Measurements from ENCODE around the gene PILRA. TPM values are rescaled to one million over a fixed set of nuclear protein-coding genes. Genes with fewer than 3 reads are reported as not detected.
A peak's percentile ranks its signal among the peaks of the same experiment; 100 is the strongest.
"Not testable (repeated sequence)": the region's sequence is repeated elsewhere in the genome, so short reads cannot be mapped to it uniquely, and the experiment has no call there.

The PILRA gene
- total RNA-seq, 1 donor from 2014 or later = 5.3 TPM

DNA sequence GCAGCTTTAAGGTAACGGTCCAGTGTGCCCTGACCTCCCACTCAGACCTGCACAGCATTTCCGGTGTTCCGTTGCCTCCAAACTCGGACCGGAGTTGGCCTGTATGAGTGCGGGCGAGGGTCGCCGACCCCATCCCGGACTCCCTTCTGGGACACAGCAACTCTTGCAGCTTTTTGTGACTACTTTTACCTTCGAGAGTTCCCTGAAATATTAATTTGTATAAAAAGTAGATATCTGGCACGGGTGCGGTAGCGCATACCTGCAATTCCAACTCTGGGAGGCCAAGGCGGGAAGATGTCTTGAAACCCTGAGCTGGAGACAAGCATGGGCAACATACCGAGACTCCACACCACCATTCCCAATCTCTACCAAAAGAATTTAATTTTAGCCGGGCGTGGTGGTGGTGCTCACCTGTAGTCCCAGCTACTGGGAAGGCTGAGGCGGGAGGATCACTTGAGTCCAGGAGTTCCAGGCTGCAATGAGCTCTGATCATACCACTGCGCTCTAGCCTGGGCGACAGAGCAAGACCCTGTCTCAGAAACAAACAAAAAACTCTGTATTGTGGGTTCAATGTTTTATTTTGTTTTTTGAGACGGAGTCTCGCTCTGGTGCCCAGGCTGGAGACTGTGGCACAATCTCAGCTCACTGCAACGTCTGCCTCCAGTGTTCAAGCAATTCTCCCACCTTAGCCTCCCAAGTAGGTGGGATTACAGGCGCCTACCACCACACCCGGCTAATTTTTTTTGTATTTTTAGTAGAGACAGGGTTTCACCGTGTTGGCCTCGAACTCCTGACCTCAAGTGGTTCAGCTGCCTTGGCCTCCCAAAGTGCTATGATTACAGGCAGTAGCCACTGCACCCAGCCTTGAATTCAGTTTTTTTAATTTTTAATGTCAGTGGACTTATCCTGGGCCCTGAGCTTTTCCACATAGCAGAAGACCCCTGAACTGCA, 64.1 kb downstream of the PILRA start:
- peaks cover 19% of the 10 kb centered on the region for H3K4me1 Mint-ChIP-seq (ENCODE audit: low read depth)
- H3K27me3 Mint-ChIP-seq = no peaks in the 10 kb centered on the region
- TF ChIP-seq, protein P1, sequence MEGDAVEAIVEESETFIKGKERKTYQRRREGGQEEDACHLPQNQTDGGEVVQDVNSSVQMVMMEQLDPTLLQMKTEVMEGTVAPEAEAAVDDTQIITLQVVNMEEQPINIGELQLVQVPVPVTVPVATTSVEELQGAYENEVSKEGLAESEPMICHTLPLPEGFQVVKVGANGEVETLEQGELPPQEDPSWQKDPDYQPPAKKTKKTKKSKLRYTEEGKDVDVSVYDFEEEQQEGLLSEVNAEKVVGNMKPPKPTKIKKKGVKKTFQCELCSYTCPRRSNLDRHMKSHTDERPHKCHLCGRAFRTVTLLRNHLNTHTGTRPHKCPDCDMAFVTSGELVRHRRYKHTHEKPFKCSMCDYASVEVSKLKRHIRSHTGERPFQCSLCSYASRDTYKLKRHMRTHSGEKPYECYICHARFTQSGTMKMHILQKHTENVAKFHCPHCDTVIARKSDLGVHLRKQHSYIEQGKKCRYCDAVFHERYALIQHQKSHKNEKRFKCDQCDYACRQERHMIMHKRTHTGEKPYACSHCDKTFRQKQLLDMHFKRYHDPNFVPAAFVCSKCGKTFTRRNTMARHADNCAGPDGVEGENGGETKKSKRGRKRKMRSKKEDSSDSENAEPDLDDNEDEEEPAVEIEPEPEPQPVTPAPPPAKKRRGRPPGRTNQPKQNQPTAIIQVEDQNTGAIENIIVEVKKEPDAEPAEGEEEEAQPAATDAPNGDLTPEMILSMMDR (IDR thresholded peaks at IDR 0.05; ENCODE audit: unreplicated experiment) = no peak
- DNase-seq (ENCODE audit: low spot score, unreplicated experiment) = no peak
- peaks cover 9% of the 10 kb centered on the region for H3K36me3 Mint-ChIP-seq (ENCODE audit: insufficient read depth)
- peak overlapping the region; percentile 21 for H3K4me3 Mint-ChIP-seq (ENCODE audit: low read depth)
- no peaks in the 10 kb centered on the region for H3K9me3 Mint-ChIP-seq (ENCODE audit: low read depth)
- H3K27ac Mint-ChIP-seq = no peak overlapping the region

GRCh38 chr7:100438172-100438571, 64.9 kb downstream of the PILRA start:
- DNase-seq (ENCODE audit: low spot score, unreplicated experiment) = no peak
- peaks cover 17% of the 10 kb centered on the region for H3K4me1 Mint-ChIP-seq (ENCODE audit: low read depth)
- TF ChIP-seq, protein P1 (IDR thresholded peaks at IDR 0.05; ENCODE audit: unreplicated experiment) = no peak
- no peaks in the 10 kb centered on the region for H3K9me3 Mint-ChIP-seq (ENCODE audit: low read depth)
- peaks cover 9% of the 10 kb centered on the region for H3K36me3 Mint-ChIP-seq (ENCODE audit: insufficient read depth)
- no peak overlapping the region for H3K4me3 Mint-ChIP-seq (ENCODE audit: low read depth)
- H3K27me3 Mint-ChIP-seq = no peaks in the 10 kb centered on the region
- no peak overlapping the region for H3K27ac Mint-ChIP-seq

DNA sequence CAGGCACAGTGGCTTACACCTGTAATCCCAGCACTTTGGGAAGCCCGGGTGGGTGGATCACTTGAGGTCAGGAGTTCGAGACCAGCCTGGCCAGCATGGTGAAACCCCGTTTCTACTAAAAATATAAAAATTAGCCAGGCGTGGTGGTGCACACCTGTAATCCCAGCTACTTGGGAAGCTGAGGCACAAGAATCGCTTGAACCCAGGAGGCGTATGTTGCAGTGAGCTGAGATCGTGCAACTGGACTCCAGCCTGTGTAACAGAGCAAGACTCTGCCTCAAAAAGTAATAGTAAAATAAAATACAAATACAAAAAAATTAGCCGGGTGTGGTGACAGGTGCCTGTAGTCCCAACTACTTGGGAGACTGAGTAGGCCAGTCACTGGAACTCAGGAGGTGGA, 65.4 kb downstream of the PILRA start:
- H3K36me3 Mint-ChIP-seq (ENCODE audit: insufficient read depth); H3K4me3 Mint-ChIP-seq (ENCODE audit: low read depth); DNase-seq (ENCODE audit: low spot score, unreplicated experiment); H3K9me3 Mint-ChIP-seq (ENCODE audit: low read depth); H3K27me3 Mint-ChIP-seq; H3K27ac Mint-ChIP-seq: not testable (repeated sequence)
- H3K4me1 Mint-ChIP-seq (ENCODE audit: low read depth) = peaks cover 16% of the 10 kb centered on the region

GRCh38 chr7:100439244-100439643, 66.0 kb downstream of the PILRA start:
- H3K4me1 Mint-ChIP-seq (ENCODE audit: low read depth) = peaks cover 16% of the 10 kb centered on the region
- not testable (repeated sequence) for H3K9me3 Mint-ChIP-seq (ENCODE audit: low read depth); DNase-seq (ENCODE audit: low spot score, unreplicated experiment); H3K4me3 Mint-ChIP-seq (ENCODE audit: low read depth); H3K27ac Mint-ChIP-seq; H3K36me3 Mint-ChIP-seq (ENCODE audit: insufficient read depth); H3K27me3 Mint-ChIP-seq

GRCh38 chr7:100441641-100442535, 68.6 kb downstream of the PILRA start:
- H3K27ac Mint-ChIP-seq = no peak overlapping the region

More at GRCh38 chr7:100441641-100442535, 68.6 kb downstream of the PILRA start:
- no peak for DNase-seq (ENCODE audit: low spot score, unreplicated experiment)
- Mint-ChIP-seq H3K4me3 (ENCODE audit: low read depth) (no peak overlapping the region), H3K9me3 (ENCODE audit: low read depth) (no peaks in the 10 kb centered on the region), H3K4me1 (ENCODE audit: low read depth) (peaks cover 2% of the 10 kb centered on the region), H3K27me3 (no peaks in the 10 kb centered on the region), H3K36me3 (ENCODE audit: insufficient read depth) (no peaks in the 10 kb centered on the region)
- TF ChIP-seq, protein P1 (IDR thresholded peaks at IDR 0.05; ENCODE audit: unreplicated experiment) = no peak
